Nephron (organoid): ENCODE results near the gene COL18A1.

Experiments used
- H3K27ac Mint-ChIP-seq, 3 experiments: 2 replicates each; pipeline ENCODE4 v1.8.0; 2020; ENCODE audit warnings: mixed read lengths in 3 of 3, mild to moderate bottlenecking in 2 of 3, moderate library complexity in 1 of 3
- H3K27me3 Mint-ChIP-seq: 2 replicates; pipeline ENCODE4 v1.8.0; 2021; ENCODE audit warnings: low read depth, mild to moderate bottlenecking, moderate library complexity, mixed read lengths
- H3K36me3 Mint-ChIP-seq: 2 replicates; pipeline ENCODE4 v1.8.0; 2020; ENCODE audit warnings: low read depth, mixed read lengths
- H3K4me1 Mint-ChIP-seq: 2 replicates; pipeline ENCODE4 v1.8.0; 2020; ENCODE audit warnings: mixed read lengths
- H3K4me3 Mint-ChIP-seq, 3 experiments: 2 replicates each; pipeline ENCODE4 v1.8.0; 2020; ENCODE audit warnings: mild to moderate bottlenecking in 3 of 3, mixed read lengths in 3 of 3, moderate library complexity in 2 of 3
- H3K9me3 Mint-ChIP-seq: 2 replicates; pipeline ENCODE4 v1.8.0; 2020; ENCODE audit warnings: mixed read lengths
- TF ChIP-seq, protein P1 (sequence below), 3 experiments: fragments of 200-600 bp; sonication (generic); IDR thresholded peaks; one replicate each; pipeline ENCODE4 v1.5.0; 2021; ENCODE audit warnings: antibody characterized with exemption in 3 of 3; ENCODE audit not compliant: unreplicated experiment in 3 of 3

The COL18A1 gene

DNA sequence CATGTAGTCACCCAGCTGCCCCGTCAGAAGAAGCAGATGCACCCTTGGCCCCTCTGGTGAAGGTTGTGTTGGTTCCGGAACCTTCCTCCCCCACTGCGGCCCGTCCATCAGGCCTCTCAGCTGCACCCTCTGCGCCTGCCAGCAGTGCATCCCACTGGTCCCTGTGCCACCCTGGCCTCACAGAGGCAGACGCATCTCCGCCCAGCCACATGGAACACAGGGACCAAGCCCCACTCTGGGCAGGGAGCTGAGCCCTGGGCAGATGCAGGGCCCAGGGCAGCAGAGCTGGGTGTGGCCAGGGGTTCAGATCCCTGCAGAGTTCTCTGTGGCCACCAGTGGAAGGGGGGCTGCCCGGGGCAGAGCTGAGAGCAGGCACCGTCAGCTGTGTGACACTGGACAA, 86.7 kb downstream of the COL18A1 start:
- H3K36me3 Mint-ChIP-seq = no peaks in the 10 kb centered on the region
- TF ChIP-seq, protein P1, sequence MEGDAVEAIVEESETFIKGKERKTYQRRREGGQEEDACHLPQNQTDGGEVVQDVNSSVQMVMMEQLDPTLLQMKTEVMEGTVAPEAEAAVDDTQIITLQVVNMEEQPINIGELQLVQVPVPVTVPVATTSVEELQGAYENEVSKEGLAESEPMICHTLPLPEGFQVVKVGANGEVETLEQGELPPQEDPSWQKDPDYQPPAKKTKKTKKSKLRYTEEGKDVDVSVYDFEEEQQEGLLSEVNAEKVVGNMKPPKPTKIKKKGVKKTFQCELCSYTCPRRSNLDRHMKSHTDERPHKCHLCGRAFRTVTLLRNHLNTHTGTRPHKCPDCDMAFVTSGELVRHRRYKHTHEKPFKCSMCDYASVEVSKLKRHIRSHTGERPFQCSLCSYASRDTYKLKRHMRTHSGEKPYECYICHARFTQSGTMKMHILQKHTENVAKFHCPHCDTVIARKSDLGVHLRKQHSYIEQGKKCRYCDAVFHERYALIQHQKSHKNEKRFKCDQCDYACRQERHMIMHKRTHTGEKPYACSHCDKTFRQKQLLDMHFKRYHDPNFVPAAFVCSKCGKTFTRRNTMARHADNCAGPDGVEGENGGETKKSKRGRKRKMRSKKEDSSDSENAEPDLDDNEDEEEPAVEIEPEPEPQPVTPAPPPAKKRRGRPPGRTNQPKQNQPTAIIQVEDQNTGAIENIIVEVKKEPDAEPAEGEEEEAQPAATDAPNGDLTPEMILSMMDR (IDR thresholded peaks at IDR 0.05; ENCODE audit: unreplicated experiment in 3 of 3) = no peak
- no peak overlapping the region for H3K4me3 Mint-ChIP-seq
- peaks cover 3% of the 10 kb centered on the region for H3K27me3 Mint-ChIP-seq
- peaks cover 7% of the 10 kb centered on the region for H3K4me1 Mint-ChIP-seq
- no peak overlapping the region for H3K27ac Mint-ChIP-seq
- no peaks in the 10 kb centered on the region for H3K9me3 Mint-ChIP-seq

- Mint-ChIP-seq H3K4me3 (no peak overlapping the region), H3K27me3 (peaks cover 3% of the 10 kb centered on the region), H3K36me3 (no peaks in the 10 kb centered on the region), H3K27ac (no peak overlapping the region), H3K4me1 (peaks cover 7% of the 10 kb centered on the region), H3K9me3 (no peaks in the 10 kb centered on the region)
- TF ChIP-seq, protein P1 (IDR thresholded peaks at IDR 0.05; ENCODE audit: unreplicated experiment in 3 of 3) = no peak
These were observed 87.8 kb downstream of the COL18A1 start for GRCh38 chr21:45492765-45493164.

GRCh38 chr21:45493401-45494001, 88.5 kb downstream of the COL18A1 start:
- H3K4me1 Mint-ChIP-seq = peaks cover under 1% of the 10 kb centered on the region
- H3K27me3 Mint-ChIP-seq = peaks cover 3% of the 10 kb centered on the region
- no peaks in the 10 kb centered on the region for H3K9me3 Mint-ChIP-seq
- no peak overlapping the region for H3K4me3 Mint-ChIP-seq
- peaks cover under 1% of the 10 kb centered on the region for H3K36me3 Mint-ChIP-seq
- TF ChIP-seq, protein P1 (IDR thresholded peaks at IDR 0.05; ENCODE audit: unreplicated experiment in 3 of 3) = no peak
- H3K27ac Mint-ChIP-seq = no peak overlapping the region

DNA sequence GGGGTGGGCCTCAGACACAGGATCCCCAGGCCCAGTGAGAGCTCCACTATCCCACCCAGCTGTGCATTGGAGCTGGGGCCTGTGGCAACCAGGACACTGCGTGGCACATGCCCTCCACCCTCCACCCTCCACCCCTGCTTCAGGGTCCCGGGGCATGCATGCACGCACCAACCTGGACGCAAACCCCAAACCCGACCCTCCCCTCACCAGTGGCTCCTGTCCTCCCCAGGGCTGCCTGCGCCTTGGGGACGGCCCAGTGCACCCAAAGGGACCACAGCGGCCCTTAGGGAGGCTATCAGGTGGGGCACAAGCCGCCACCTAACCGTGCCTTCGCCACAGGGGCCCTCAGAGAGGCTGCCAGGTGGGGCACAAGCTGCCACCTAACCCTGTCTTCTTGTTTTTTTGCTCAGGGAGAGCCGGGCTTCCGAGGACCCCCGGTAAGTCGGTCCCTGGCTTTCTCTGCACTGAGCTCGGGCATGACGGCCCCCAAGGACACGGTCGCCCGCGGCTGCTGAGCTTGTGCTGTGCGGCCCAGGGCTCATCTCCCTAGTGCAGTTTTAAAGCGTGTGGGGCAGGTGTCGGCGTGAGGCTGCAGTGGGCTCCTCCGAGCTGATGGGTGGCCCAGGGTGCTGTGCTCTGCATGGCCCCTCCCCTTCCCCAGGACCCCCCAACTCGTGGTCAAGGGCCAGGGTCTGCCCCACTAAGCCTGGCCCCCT, 89.3 kb downstream of the COL18A1 start:
- Mint-ChIP-seq H3K27ac (no peak overlapping the region), H3K4me1 (no peaks in the 10 kb centered on the region), H3K27me3 (peaks cover 3% of the 10 kb centered on the region), H3K4me3 (no peak overlapping the region), H3K36me3 (peaks cover 7% of the 10 kb centered on the region), H3K9me3 (no peaks in the 10 kb centered on the region)
- TF ChIP-seq, protein P1 (IDR thresholded peaks at IDR 0.05; ENCODE audit: unreplicated experiment in 3 of 3) = no peak

GRCh38 chr21:45494851-45495680, 90.1 kb downstream of the COL18A1 start:
- TF ChIP-seq, protein P1 (IDR thresholded peaks at IDR 0.05; ENCODE audit: unreplicated experiment in 3 of 3) = no peak
- no peak overlapping the region for H3K27ac Mint-ChIP-seq
- peaks cover 3% of the 10 kb centered on the region for H3K27me3 Mint-ChIP-seq
- no peak overlapping the region for H3K4me3 Mint-ChIP-seq
- H3K9me3 Mint-ChIP-seq = no peaks in the 10 kb centered on the region
- no peaks in the 10 kb centered on the region for H3K4me1 Mint-ChIP-seq
- H3K36me3 Mint-ChIP-seq = peaks cover 12% of the 10 kb centered on the region
